ENCODE measurements around the gene MAMDC4.
"Not testable (repeated sequence)": the region's sequence is repeated elsewhere in the genome, so short reads cannot be mapped to it uniquely, and the experiment has no call there.

The MAMDC4 gene

GRCh38 chr9:136840140-136840876 lies 11.8 kb upstream of the MAMDC4 start:
- Histone ChIP-seq H3K9me3 (ENCODE audit: control insufficient read depth, insufficient read depth, low read length) (no peaks in the 10 kb centered on the region), H3K36me3 (ENCODE audit: control insufficient read depth, insufficient read depth, low read length) (peaks cover 14% of the 10 kb centered on the region; the same call in 1 of the 2 replicates), H3K27me3 (ENCODE audit: control insufficient read depth, insufficient read depth, low read length) (no peaks in the 10 kb centered on the region), H3K27ac (ENCODE audit: low read length) (no peak overlapping the region), H3K4me1 (ENCODE audit: control insufficient read depth, insufficient read depth, low read length) (peaks cover 17% of the 10 kb centered on the region), H3K4me3 (ENCODE audit: low read length) (no peak overlapping the region)
- WGBS (ENCODE audit: insufficient coverage, insufficient read length): no CpG with 5 or more reads among the region's 32 CpGs
- DNase-seq (ENCODE audit: low read depth, low spot score): no peak

- no peak overlapping the region for H3K27ac ChIP-seq (ENCODE audit: low read length)
- no peak overlapping the region for H3K4me3 ChIP-seq (ENCODE audit: low read length)
- H3K9me3 ChIP-seq (ENCODE audit: control insufficient read depth, insufficient read depth, low read length): no peaks in the 10 kb centered on the region
Measured at GRCh38 chr9:136840877-136841645, 11.1 kb upstream of the MAMDC4 start.

GRCh38 chr9:136841646-136842379 lies 10.3 kb upstream of the MAMDC4 start:
- peaks cover 20% of the 10 kb centered on the region for H3K4me1 ChIP-seq (ENCODE audit: control insufficient read depth, insufficient read depth, low read length)
- not testable (repeated sequence) for H3K9me3 ChIP-seq (ENCODE audit: control insufficient read depth, insufficient read depth, low read length); H3K4me3 ChIP-seq (ENCODE audit: low read length); H3K27me3 ChIP-seq (ENCODE audit: control insufficient read depth, insufficient read depth, low read length); DNase-seq (ENCODE audit: low read depth, low spot score); H3K27ac ChIP-seq (ENCODE audit: low read length)
- H3K36me3 ChIP-seq (ENCODE audit: control insufficient read depth, insufficient read depth, low read length): peaks cover 14% of the 10 kb centered on the region; the same call in 1 of the 2 replicates
- WGBS (ENCODE audit: insufficient coverage, insufficient read length): no CpG with 5 or more reads among the region's 16 CpGs

More at GRCh38 chr9:136840877-136841645, 11.1 kb upstream of the MAMDC4 start:
- no peaks in the 10 kb centered on the region for H3K27me3 ChIP-seq (ENCODE audit: control insufficient read depth, insufficient read depth, low read length)
- no CpG with 5 or more reads among the region's 28 CpGs for WGBS (ENCODE audit: insufficient coverage, insufficient read length)
- no peak for DNase-seq (ENCODE audit: low read depth, low spot score)
- H3K36me3 ChIP-seq (ENCODE audit: control insufficient read depth, insufficient read depth, low read length): peaks cover 14% of the 10 kb centered on the region; the same call in 1 of the 2 replicates
- peaks cover 17% of the 10 kb centered on the region for H3K4me1 ChIP-seq (ENCODE audit: control insufficient read depth, insufficient read depth, low read length)

- peaks cover 14% of the 10 kb centered on the region; the same call in 1 of the 2 replicates for H3K36me3 ChIP-seq (ENCODE audit: control insufficient read depth, insufficient read depth, low read length)
- H3K27me3 ChIP-seq (ENCODE audit: control insufficient read depth, insufficient read depth, low read length); H3K4me3 ChIP-seq (ENCODE audit: low read length); H3K27ac ChIP-seq (ENCODE audit: low read length); H3K9me3 ChIP-seq (ENCODE audit: control insufficient read depth, insufficient read depth, low read length); DNase-seq (ENCODE audit: low read depth, low spot score): not testable (repeated sequence)
- WGBS (ENCODE audit: insufficient coverage, insufficient read length): no CpG with 5 or more reads among the region's 27 CpGs
- peaks cover 20% of the 10 kb centered on the region for H3K4me1 ChIP-seq (ENCODE audit: control insufficient read depth, insufficient read depth, low read length)
Measured at GRCh38 chr9:136842380-136842948, 9.7 kb upstream of the MAMDC4 start, which contains the start of gene AJM1. Gene AJM1 (plus strand): TSS chr9:136842478. CDS start chr9:136844415, 1,937 bp downstream.

- not testable (repeated sequence) for H3K27me3 ChIP-seq (ENCODE audit: control insufficient read depth, insufficient read depth, low read length); H3K9me3 ChIP-seq (ENCODE audit: control insufficient read depth, insufficient read depth, low read length); H3K27ac ChIP-seq (ENCODE audit: low read length); DNase-seq (ENCODE audit: low read depth, low spot score); H3K4me3 ChIP-seq (ENCODE audit: low read length)
- no CpG with 5 or more reads among the region's 21 CpGs for WGBS (ENCODE audit: insufficient coverage, insufficient read length)
- peaks cover 20% of the 10 kb centered on the region for H3K4me1 ChIP-seq (ENCODE audit: control insufficient read depth, insufficient read depth, low read length)
- peaks cover 14% of the 10 kb centered on the region; the same call in 1 of the 2 replicates for H3K36me3 ChIP-seq (ENCODE audit: control insufficient read depth, insufficient read depth, low read length)
Measured at GRCh38 chr9:136843159-136843800, 8.9 kb upstream of the MAMDC4 start.

- WGBS (ENCODE audit: insufficient coverage, insufficient read length): no CpG with 5 or more reads among the region's 99 CpGs
- not testable (repeated sequence) for H3K27me3 ChIP-seq (ENCODE audit: control insufficient read depth, insufficient read depth, low read length); H3K4me3 ChIP-seq (ENCODE audit: low read length); H3K36me3 ChIP-seq (ENCODE audit: control insufficient read depth, insufficient read depth, low read length); H3K27ac ChIP-seq (ENCODE audit: low read length); DNase-seq (ENCODE audit: low read depth, low spot score); H3K9me3 ChIP-seq (ENCODE audit: control insufficient read depth, insufficient read depth, low read length)
- peaks cover 20% of the 10 kb centered on the region for H3K4me1 ChIP-seq (ENCODE audit: control insufficient read depth, insufficient read depth, low read length)
Measured at GRCh38 chr9:136843801-136844740, 8.1 kb upstream of the MAMDC4 start.

- no CpG with 5 or more reads among the region's 88 CpGs for WGBS (ENCODE audit: insufficient coverage, insufficient read length)
- no peak for DNase-seq (ENCODE audit: low read depth, low spot score)
- no peak overlapping the region for H3K27ac ChIP-seq (ENCODE audit: low read length)
- no peaks in the 10 kb centered on the region; the same call in 1 of the 2 replicates for H3K27me3 ChIP-seq (ENCODE audit: control insufficient read depth, insufficient read depth, low read length)
- H3K4me1 ChIP-seq (ENCODE audit: control insufficient read depth, insufficient read depth, low read length): peaks cover 20% of the 10 kb centered on the region
- H3K36me3 ChIP-seq (ENCODE audit: control insufficient read depth, insufficient read depth, low read length): no peaks in the 10 kb centered on the region; the same call in 1 of the 2 replicates
- no peaks in the 10 kb centered on the region for H3K9me3 ChIP-seq (ENCODE audit: control insufficient read depth, insufficient read depth, low read length)
- no peak overlapping the region for H3K4me3 ChIP-seq (ENCODE audit: low read length)
Measured at GRCh38 chr9:136844761-136845464, 7.2 kb upstream of the MAMDC4 start.

GRCh38 chr9:136845465-136846260 lies 6.5 kb upstream of the MAMDC4 start:
- WGBS (ENCODE audit: insufficient coverage, insufficient read length): no CpG with 5 or more reads among the region's 102 CpGs
- no peak overlapping the region for H3K27ac ChIP-seq (ENCODE audit: low read length)

More at GRCh38 chr9:136845465-136846260, 6.5 kb upstream of the MAMDC4 start:
- no peak for DNase-seq (ENCODE audit: low read depth, low spot score)
- Histone ChIP-seq H3K4me3 (ENCODE audit: low read length) (no peak overlapping the region), H3K36me3 (ENCODE audit: control insufficient read depth, insufficient read depth, low read length) (no peaks in the 10 kb centered on the region; the same call in 1 of the 2 replicates), H3K27me3 (ENCODE audit: control insufficient read depth, insufficient read depth, low read length) (no peaks in the 10 kb centered on the region; the same call in 1 of the 2 replicates), H3K4me1 (ENCODE audit: control insufficient read depth, insufficient read depth, low read length) (peaks cover 21% of the 10 kb centered on the region), H3K9me3 (ENCODE audit: control insufficient read depth, insufficient read depth, low read length) (no peaks in the 10 kb centered on the region)
